Panc1 (cell line): ENCODE results near the gene MORN1. TPM values are rescaled to one million over a fixed set of nuclear protein-coding genes. Genes with fewer than 3 reads are reported as not detected.

Experiments used
- ATAC-seq: fragments of 200-7000 bp; cut with Tn5 transposase; 2 replicates; pipeline ENCODE4 v1.9.1; 2020; ENCODE audit warnings: mild to moderate bottlenecking, moderate library complexity
- BruUV-seq: library from RNA; stranded (reverse); fragments of 400-500 nt; replicated peaks from 2 replicates; lab custom pipeline; 2021; lab: Mats Ljungman, UMichigan
- CTCF ChIA-PET: fragments of 300-600 bp; sonication (Branson Sonifier 250); formaldehyde crosslinking; loops from one replicate; lab custom pipeline; 2022; ENCODE audit warnings: antibody characterized with exemption; lab: Charles Lee
- POLR2A ChIA-PET: fragments of 300-600 bp; sonication (Branson Sonifier 250); formaldehyde crosslinking; loops from one replicate; lab custom pipeline; 2022; ENCODE audit warnings: antibody characterized with exemption; lab: Charles Lee
- DNase-seq: peaks from one replicate; pipeline ENCODE4 v3.0.0-alpha.2; 2010; ENCODE audit warnings: low read depth, low spot score
- H3K27ac ChIP-seq: 2 replicates; pipeline ENCODE4 v1.5.1; 2011; ENCODE audit warnings: mild to moderate bottlenecking, low read length, inconsistent platforms
- H3K27me3 ChIP-seq: fragments of 200-500 bp; sonication (Bioruptor generic); 2 replicates; pipeline ENCODE4 v1.6.0; 2014; ENCODE audit warnings: low read length, inconsistent platforms; ENCODE audit not compliant: control insufficient read depth, insufficient read depth
- H3K36me3 ChIP-seq: fragments of 200-500 bp; sonication (Bioruptor generic); 2 replicates; pipeline ENCODE4 v1.5.1; 2014; ENCODE audit warnings: inconsistent platforms, mild to moderate bottlenecking, low read length, moderate library complexity; ENCODE audit not compliant: control insufficient read depth, insufficient read depth
- H3K4me1 ChIP-seq: 2 replicates; pipeline ENCODE4 v1.5.1; 2011; ENCODE audit warnings: inconsistent platforms, mild to moderate bottlenecking, low read length, moderate library complexity; ENCODE audit not compliant: control insufficient read depth, insufficient read depth
- H3K4me3 ChIP-seq, 2 experiments: 2 replicates each; pipeline ENCODE4 v1.5.1; 2011 to 2012; ENCODE audit warnings: low read depth in 2 of 2, low read length in 2 of 2, mild to moderate bottlenecking in 2 of 2, inconsistent platforms in 1 of 2, moderate library complexity in 1 of 2
- H3K9me3 ChIP-seq: fragments of 200-500 bp; sonication (Bioruptor generic); 2 replicates; pipeline ENCODE4 v1.5.1; 2014; ENCODE audit warnings: low read depth, mild to moderate bottlenecking, inconsistent platforms, low read length, moderate library complexity; ENCODE audit not compliant: control insufficient read depth, insufficient read depth
- CTCF ChIP-seq: fragments of 450-650 bp; IDR thresholded peaks from 2 replicates; pipeline ENCODE4 v1.5.1; 2017; ENCODE audit warnings: mild to moderate bottlenecking
- POLR2AphosphoS5 ChIP-seq: IDR thresholded peaks from 2 replicates; pipeline ENCODE4 v1.6.1; 2012; ENCODE audit warnings: mild to moderate bottlenecking, low read depth, low read length, moderate library complexity
- REST ChIP-seq, 2 experiments: IDR thresholded peaks; 2 replicates each; pipeline ENCODE4 v1.6.1; 2011 to 2012; ENCODE audit warnings: low read depth in 2 of 2, control low read depth in 1 of 2, low read length in 1 of 2, mild to moderate bottlenecking in 1 of 2, moderate library complexity in 1 of 2; ENCODE audit not compliant: insufficient read depth in 1 of 2
- SIN3A ChIP-seq: IDR thresholded peaks from 2 replicates; pipeline ENCODE4 v1.6.1; 2012; ENCODE audit warnings: low read depth, mild to moderate bottlenecking, low read length, moderate library complexity, borderline replicate concordance; ENCODE audit not compliant: insufficient read depth
- TCF7L2 ChIP-seq: IDR thresholded peaks from 2 replicates; pipeline ENCODE4 v1.6.1; 2011; ENCODE audit warnings: mild to moderate bottlenecking, low read depth, low read length, inconsistent platforms
- in situ Hi-C: cut with HindIII; loops from 2 replicates; pipeline ENCODE4 v1.10.0; 2016; ENCODE audit warnings: low sequenced_read_pairs, low pct_unique_long_range_greater_than_20kb
- intact Hi-C: fragments of 100-400 bp; cut with micrococcal nuclease; formaldehyde crosslinking; loops from one replicate; pipeline ENCODE4 v1.10.0; 2022; ENCODE audit not compliant: unreplicated experiment
- total RNA-seq: library from RNA; stranded (reverse); gene quantifications from one replicate; pipeline ENCODE4 v1.2.1, GENCODE V29; 2021; ENCODE audit not compliant: unreplicated experiment

MORN1 gene
- total RNA-seq, 1 experiment from 2014 or later, result 21.3 TPM

GRCh38 chr1:2360588-2361364, 30.6 kb downstream of the MORN1 start:
- CTCF ChIA-PET, result no interaction called here
- no TSS peak for BruUV-seq
- Histone ChIP-seq H3K36me3 (no peaks in the 10 kb centered on the region), H3K4me3 (no peak overlapping the region), H3K27ac (no peak overlapping the region), H3K27me3 (no peaks in the 10 kb centered on the region), H3K9me3 (no peaks in the 10 kb centered on the region), H3K4me1 (no peaks in the 10 kb centered on the region; the same call in 1 of the 2 replicates)
- TF ChIP-seq TCF7L2 (no peak), SIN3A (no peak), CTCF (no peak), REST (IDR thresholded peaks at IDR 0.05; ENCODE audit: insufficient read depth in 1 of 2, low read depth in 2 of 2, low read length in 1 of 2) (no peak), POLR2AphosphoS5 (no peak)
- in situ Hi-C loops, result no loop called here
- DNase-seq (no peak), ATAC-seq (no peak)
- POLR2A ChIA-PET, result no interaction called here
- intact Hi-C loops, result no loop called here

- CTCF ChIA-PET, result no interaction called here
Measured at GRCh38 chr1:2358651-2359640, 32.4 kb downstream of the MORN1 start.

More at GRCh38 chr1:2358651-2359640, 32.4 kb downstream of the MORN1 start:
- no peak overlapping the region for H3K4me3 ChIP-seq
- H3K4me1 ChIP-seq, result no peaks in the 10 kb centered on the region; the same call in 1 of the 2 replicates
- no peaks in the 10 kb centered on the region for H3K27me3 ChIP-seq
- DNase-seq, result no peak
- in situ Hi-C loops (no loop called here), intact Hi-C loops (no loop called here)
- no peak overlapping the region for H3K27ac ChIP-seq
- no TSS peak for BruUV-seq
- TF ChIP-seq REST (IDR thresholded peaks at IDR 0.05; ENCODE audit: insufficient read depth in 1 of 2, low read depth in 2 of 2, low read length in 1 of 2), result no peak
- no peak for TF ChIP-seq CTCF
- TF ChIP-seq TCF7L2, result no peak
- no peak for TF ChIP-seq POLR2AphosphoS5
- no peak for TF ChIP-seq SIN3A
- H3K36me3 ChIP-seq, result no peaks in the 10 kb centered on the region
- POLR2A ChIA-PET, result no interaction called here
- ATAC-seq, result no peak
- no peaks in the 10 kb centered on the region for H3K9me3 ChIP-seq
